ENCODE data around the gene LHX3. TPM values are rescaled to one million over a fixed set of nuclear protein-coding genes. Genes with fewer than 3 reads are reported as not detected.

Gene LHX3
- total RNA-seq, 2 donors from 2014 or later, result 1.3 TPM; not detected in 1

GRCh38 chr9:136148766-136149165 is 56.2 kb downstream of the LHX3 start:
- no peak overlapping the region for H3K4me3 ChIP-seq
- H3K36me3 ChIP-seq, result no peaks in the 10 kb centered on the region
- H3K27ac ChIP-seq, result no peak overlapping the region
- TF ChIP-seq POLR2AphosphoS5 (IDR thresholded peaks at IDR 0.05) (no peak), POLR2A (IDR thresholded peaks at IDR 0.05) (no peak), CTCF (IDR thresholded peaks at IDR 0.05) (no peak)
- no peaks in the 10 kb centered on the region for H3K4me1 ChIP-seq (replicated peaks)
- intact Hi-C loops (cut with DNase I), result no loop called here
- DNase-seq (ENCODE audit: low spot score), result no peak
- no peaks in the 10 kb centered on the region for H3K27me3 ChIP-seq (replicated peaks; ENCODE audit: insufficient read depth)
- no peaks in the 10 kb centered on the region for H3K9me3 ChIP-seq
- WGBS, result 77% methylated on average over 14 of the region's 14 CpGs

GRCh38 chr9:136147890-136148714 is 56.8 kb downstream of the LHX3 start:
- no peaks in the 10 kb centered on the region for H3K36me3 ChIP-seq

GRCh38 chr9:136147038-136147889 is 57.7 kb downstream of the LHX3 start:
- Histone ChIP-seq H3K36me3 (no peaks in the 10 kb centered on the region), H3K9me3 (no peaks in the 10 kb centered on the region), H3K4me1 (replicated peaks) (no peaks in the 10 kb centered on the region), H3K27me3 (replicated peaks; ENCODE audit: insufficient read depth) (no peaks in the 10 kb centered on the region), H3K4me3 (no peak overlapping the region), H3K27ac (no peak overlapping the region)
- intact Hi-C loops (cut with DNase I), result no loop called here
- 71% methylated on average over 17 of the region's 22 CpGs for WGBS
- DNase-seq (ENCODE audit: low spot score), result no peak
- TF ChIP-seq POLR2A (IDR thresholded peaks at IDR 0.05) (no peak), CTCF (IDR thresholded peaks at IDR 0.05) (no peak), POLR2AphosphoS5 (IDR thresholded peaks at IDR 0.05) (no peak)

More at GRCh38 chr9:136147890-136148714, 56.8 kb downstream of the LHX3 start:
- no peaks in the 10 kb centered on the region for H3K4me1 ChIP-seq (replicated peaks)
- H3K4me3 ChIP-seq, result no peak overlapping the region
- no peak for TF ChIP-seq CTCF (IDR thresholded peaks at IDR 0.05)
- no peak for TF ChIP-seq POLR2AphosphoS5 (IDR thresholded peaks at IDR 0.05)
- TF ChIP-seq POLR2A (IDR thresholded peaks at IDR 0.05), result no peak
- H3K27ac ChIP-seq, result no peak overlapping the region
- 34% methylated on average over 34 of the region's 35 CpGs for WGBS
- no peaks in the 10 kb centered on the region for H3K27me3 ChIP-seq (replicated peaks; ENCODE audit: insufficient read depth)
- DNase-seq (ENCODE audit: low spot score), result no peak
- intact Hi-C loops (cut with DNase I), result no loop called here
- no peaks in the 10 kb centered on the region for H3K9me3 ChIP-seq

Other genes starting within 250 kb of the LHX3 start
- 10 to 100 TPM; 53.7 to 59.1 TPM for gene UBAC1, start 243.8 kb downstream of the LHX3 start, total RNA-seq
- 10 to 100 TPM; 24.5 to 55.2 TPM for gene NACC2, start 109.8 kb downstream of the LHX3 start, total RNA-seq
- 10 to 100 TPM; 44.7 to 65.1 TPM for gene TMEM250, start 86.3 kb downstream of the LHX3 start, total RNA-seq
- 10 to 100 TPM in 1 of 2 donors, 1 to 10 TPM in 1; 4.3 to 12.2 TPM for gene QSOX2, start 40.7 kb upstream of the LHX3 start, total RNA-seq
- gene CCDC187, start 99.0 kb upstream of the LHX3 start, total RNA-seq, result 1 to 10 TPM in 1 of 2 donors, not detected in 1; 1.2 TPM
- gene GPSM1, start 122.4 kb upstream of the LHX3 start, total RNA-seq, result 10 to 100 TPM; 11.3 to 89.2 TPM
- 10 to 100 TPM; 37.6 to 64.3 TPM for gene DNLZ, start 158.6 kb upstream of the LHX3 start, total RNA-seq
- 1 to 10 TPM; 1.5 to 3.4 TPM for gene CARD9, start 168.5 kb upstream of the LHX3 start, total RNA-seq
- 10 to 100 TPM in 1 of 2 donors, 1 to 10 TPM in 1; 8.6 to 22.2 TPM for gene SNAPC4, start 195.0 kb upstream of the LHX3 start, total RNA-seq
- gene ENTR1, start 205.5 kb upstream of the LHX3 start, total RNA-seq, result 10 to 100 TPM; 19.9 to 52.5 TPM
- gene PMPCA, start 205.5 kb upstream of the LHX3 start, total RNA-seq, result 10 to 100 TPM; 29.2 to 58.7 TPM
- 10 to 100 TPM; 10.7 to 22.7 TPM for gene INPP5E, start 234.7 kb upstream of the LHX3 start, total RNA-seq

Data from prostate gland (tissue), 2 donors.